Activated CD4-positive, alpha-beta T cell treated with anti-CD3 and anti-CD28 coated beads, Interleukin-2, amount 10 ng/mL, durations not matched to agents 24 days and 14 days (primary cell): Measurements from ENCODE around the gene KIAA0753. TPM values are rescaled to one million over a fixed set of nuclear protein-coding genes. Genes with fewer than 3 reads are reported as not detected.
"Not testable (repeated sequence)": the region's sequence is repeated elsewhere in the genome, so short reads cannot be mapped to it uniquely, and the experiment has no call there.

Experiments used
- DNase-seq: peaks from one replicate; pipeline ENCODE4 v3.0.0; 2022
- H3K27ac Mint-ChIP-seq: one replicate; pipeline ENCODE4 v1.8.0; 2022; ENCODE audit warnings: mild to moderate bottlenecking, mixed read lengths
- H3K27me3 Mint-ChIP-seq: one replicate; pipeline ENCODE4 v1.8.0; 2022; ENCODE audit warnings: mixed read lengths
- H3K36me3 Mint-ChIP-seq: one replicate; pipeline ENCODE4 v1.8.0; 2022; ENCODE audit warnings: low read depth, mild to moderate bottlenecking, mixed read lengths
- H3K4me1 Mint-ChIP-seq: one replicate; pipeline ENCODE4 v1.8.0; 2021; ENCODE audit warnings: mixed read lengths
- H3K4me3 Mint-ChIP-seq: one replicate; pipeline ENCODE4 v1.8.0; 2022; ENCODE audit warnings: mild to moderate bottlenecking, moderate library complexity, mixed read lengths
- H3K9me3 Mint-ChIP-seq: one replicate; pipeline ENCODE4 v1.8.0; 2021; ENCODE audit warnings: mixed read lengths
- intact Hi-C: fragments of 100-400 bp; cut with micrococcal nuclease; formaldehyde crosslinking; loops from one replicate; pipeline ENCODE4 v1.15.1; 2023
- total RNA-seq: library from RNA; stranded (reverse); gene quantifications from 2 replicates; pipeline ENCODE4 v1.2.3, GENCODE V29; 2022

Gene KIAA0753
- total RNA-seq, 1 donor from 2014 or later = 23.9 TPM

DNA sequence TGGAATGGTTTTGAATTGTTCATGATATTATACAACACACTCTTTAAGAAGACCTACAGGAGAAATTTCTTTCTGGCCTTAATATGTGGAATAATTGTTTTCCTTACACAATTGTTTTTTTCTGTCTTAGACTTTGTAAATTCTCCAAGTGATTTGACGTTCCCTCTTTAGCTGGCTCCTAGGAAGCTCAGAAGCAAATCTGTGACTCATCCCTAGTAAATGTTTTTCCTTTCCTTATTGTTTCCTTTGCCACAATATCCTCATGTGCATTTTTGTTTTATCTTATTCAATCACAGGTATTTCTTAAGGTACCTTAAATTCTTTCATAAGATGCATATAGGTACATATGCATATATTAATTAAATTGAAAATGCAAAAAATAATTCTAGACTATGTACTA lies 13.5 kb downstream of the KIAA0753 start:
- DNase-seq = no peak
- peaks cover 1% of the 10 kb centered on the region for H3K4me1 Mint-ChIP-seq
- H3K27me3 Mint-ChIP-seq = no peaks in the 10 kb centered on the region
- H3K9me3 Mint-ChIP-seq = no peaks in the 10 kb centered on the region
- intact Hi-C loops = no loop called here
- H3K36me3 Mint-ChIP-seq = peaks cover 38% of the 10 kb centered on the region
- no peak overlapping the region for H3K27ac Mint-ChIP-seq
- H3K4me3 Mint-ChIP-seq = no peak overlapping the region

- Mint-ChIP-seq H3K4me3 (no peak overlapping the region), H3K36me3 (peaks cover 38% of the 10 kb centered on the region), H3K27ac (no peak overlapping the region), H3K4me1 (peaks cover 1% of the 10 kb centered on the region), H3K27me3 (no peaks in the 10 kb centered on the region), H3K9me3 (no peaks in the 10 kb centered on the region)
- no peak for DNase-seq
- intact Hi-C loops = no loop called here
Observed at GRCh38 chr17:6626616-6627015, 13.9 kb downstream of the KIAA0753 start.

- no peaks in the 10 kb centered on the region for H3K27me3 Mint-ChIP-seq
- H3K27ac Mint-ChIP-seq = no peak overlapping the region
- no peaks in the 10 kb centered on the region for H3K9me3 Mint-ChIP-seq
- no peaks in the 10 kb centered on the region for H3K4me1 Mint-ChIP-seq
- no peak for DNase-seq
- intact Hi-C loops = no loop called here
- H3K36me3 Mint-ChIP-seq = peaks cover 31% of the 10 kb centered on the region
- no peak overlapping the region for H3K4me3 Mint-ChIP-seq
Observed at GRCh38 chr17:6623941-6624340, 16.6 kb downstream of the KIAA0753 start.

DNA sequence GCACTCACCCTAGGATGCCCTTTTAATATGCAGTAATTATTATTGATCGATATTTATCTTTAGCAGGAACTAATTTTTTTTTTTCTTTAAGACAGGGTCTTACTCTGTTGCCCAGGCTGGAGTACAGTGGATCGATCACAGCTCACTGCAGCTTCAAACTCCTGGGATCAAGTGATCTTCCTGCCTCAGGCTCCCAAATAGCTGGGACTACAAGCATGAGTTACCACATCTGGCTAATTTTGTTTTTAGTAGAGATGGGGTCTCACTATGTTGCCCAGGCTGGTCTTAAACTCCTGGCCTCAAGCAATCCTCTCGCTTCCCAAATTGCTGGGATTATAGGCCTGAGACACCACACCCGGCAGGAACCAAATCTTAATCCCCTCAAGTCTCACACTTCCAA lies 29.3 kb downstream of the KIAA0753 start:
- Mint-ChIP-seq H3K36me3 (peaks cover 21% of the 10 kb centered on the region), H3K4me3 (no peak overlapping the region), H3K27ac (no peak overlapping the region), H3K27me3 (no peaks in the 10 kb centered on the region), H3K9me3 (no peaks in the 10 kb centered on the region), H3K4me1 (peaks cover 1% of the 10 kb centered on the region)
- intact Hi-C loops = no loop called here
- DNase-seq = no peak

- intact Hi-C loops = no loop called here
- Mint-ChIP-seq H3K36me3 (peaks cover 26% of the 10 kb centered on the region), H3K4me1 (peaks cover 1% of the 10 kb centered on the region), H3K4me3 (no peak overlapping the region), H3K27ac (no peak overlapping the region), H3K9me3 (no peaks in the 10 kb centered on the region), H3K27me3 (no peaks in the 10 kb centered on the region)
- DNase-seq = no peak
Observed at GRCh38 chr17:6610011-6610410, 30.5 kb downstream of the KIAA0753 start.

GRCh38 chr17:6608321-6608720 lies 32.2 kb downstream of the KIAA0753 start:
- Mint-ChIP-seq H3K9me3 (no peaks in the 10 kb centered on the region), H3K27me3 (no peaks in the 10 kb centered on the region), H3K27ac (no peak overlapping the region), H3K4me3 (no peak overlapping the region), H3K4me1 (peaks cover 4% of the 10 kb centered on the region), H3K36me3 (peaks cover 28% of the 10 kb centered on the region)
- no peak for DNase-seq
- intact Hi-C loops = no loop called here

- intact Hi-C loops = no loop called here
- Mint-ChIP-seq H3K27ac (no peak overlapping the region), H3K27me3 (no peaks in the 10 kb centered on the region), H3K9me3 (no peaks in the 10 kb centered on the region), H3K4me3 (no peak overlapping the region), H3K4me1 (peaks cover 8% of the 10 kb centered on the region), H3K36me3 (peaks cover 39% of the 10 kb centered on the region)
- no peak for DNase-seq
Observed at GRCh38 chr17:6605142-6605541, 35.4 kb downstream of the KIAA0753 start.

- Mint-ChIP-seq H3K36me3 (peaks cover 39% of the 10 kb centered on the region), H3K4me3 (no peak overlapping the region), H3K9me3 (no peaks in the 10 kb centered on the region), H3K4me1 (peaks cover 8% of the 10 kb centered on the region), H3K27me3 (no peaks in the 10 kb centered on the region), H3K27ac (no peak overlapping the region)
- intact Hi-C loops = no loop called here
- no peak for DNase-seq
Observed at GRCh38 chr17:6603744-6604325, 36.7 kb downstream of the KIAA0753 start.

DNA sequence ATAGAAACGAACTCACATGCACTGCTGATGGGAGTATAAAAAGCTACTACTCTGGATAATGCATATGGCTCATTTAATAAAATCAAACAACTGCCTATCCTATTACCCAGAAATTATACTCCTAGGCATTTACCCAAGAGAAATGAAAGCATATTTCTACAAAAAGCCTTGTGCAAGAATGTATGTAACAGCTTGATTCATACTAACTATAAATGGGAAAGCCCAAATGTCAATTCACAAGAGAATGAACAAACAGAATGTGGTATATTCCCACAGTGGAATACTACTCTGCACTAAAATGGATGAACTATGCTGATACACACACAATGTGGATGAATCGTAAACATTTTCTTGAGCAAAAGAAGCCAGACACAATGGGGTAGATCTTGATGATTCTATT lies 38.4 kb downstream of the KIAA0753 start:
- no peak for DNase-seq
- H3K4me3 Mint-ChIP-seq = no peak overlapping the region
- peaks cover 8% of the 10 kb centered on the region for H3K4me1 Mint-ChIP-seq
- intact Hi-C loops = no loop called here
- H3K36me3 Mint-ChIP-seq = peaks cover 37% of the 10 kb centered on the region
- no peaks in the 10 kb centered on the region for H3K27me3 Mint-ChIP-seq
- H3K9me3 Mint-ChIP-seq = no peaks in the 10 kb centered on the region
- H3K27ac Mint-ChIP-seq = no peak overlapping the region

DNA sequence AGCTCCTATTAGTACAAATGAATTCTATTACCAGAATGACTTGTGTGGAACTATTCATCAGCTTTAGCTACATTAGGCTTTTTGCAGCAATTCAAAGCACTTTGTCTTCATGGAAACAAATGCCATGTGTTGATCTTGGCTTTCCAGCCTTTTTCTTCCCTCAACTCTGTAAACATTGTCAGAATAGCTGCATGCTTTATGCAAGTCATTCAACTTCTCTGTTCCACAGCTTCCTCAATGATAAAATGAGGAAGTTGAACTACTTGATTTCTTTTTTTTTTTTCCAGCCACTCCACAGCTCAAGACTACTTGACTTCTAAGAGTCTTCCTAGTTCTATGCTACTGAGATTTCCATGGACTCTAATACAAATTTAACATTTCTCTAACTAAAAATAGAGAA lies 41.1 kb downstream of the KIAA0753 start:
- peaks cover 8% of the 10 kb centered on the region for H3K4me1 Mint-ChIP-seq

DNA sequence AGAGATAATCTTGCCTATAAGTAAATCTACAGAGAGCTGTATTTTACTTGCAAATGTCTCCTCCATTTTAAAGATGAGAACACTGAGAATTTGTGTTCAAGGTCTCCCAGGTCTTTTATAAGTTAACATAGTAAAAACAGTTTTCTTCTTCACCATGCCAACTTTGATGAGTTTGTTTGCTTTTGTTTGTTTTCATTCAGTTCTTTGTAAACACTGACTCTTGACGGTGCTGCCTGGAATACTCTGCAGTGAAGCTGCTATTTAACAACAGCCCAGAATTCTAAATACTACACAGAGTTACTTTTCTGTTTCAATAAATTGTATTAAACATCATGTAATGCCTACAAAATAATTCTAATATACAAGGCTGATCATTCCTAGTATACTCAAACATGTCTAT lies 42.8 kb downstream of the KIAA0753 start:
- Mint-ChIP-seq H3K9me3 (no peaks in the 10 kb centered on the region), H3K4me1 (no peaks in the 10 kb centered on the region), H3K4me3 (no peak overlapping the region), H3K36me3 (peaks cover 45% of the 10 kb centered on the region), H3K27me3 (no peaks in the 10 kb centered on the region), H3K27ac (no peak overlapping the region)
- no peak for DNase-seq
- intact Hi-C loops = no loop called here

More for the DNA sequence above, 41.1 kb downstream of the KIAA0753 start:
- H3K4me3 Mint-ChIP-seq = no peak overlapping the region
- H3K36me3 Mint-ChIP-seq = peaks cover 41% of the 10 kb centered on the region
- H3K27me3 Mint-ChIP-seq = no peaks in the 10 kb centered on the region
- intact Hi-C loops = no loop called here
- H3K27ac Mint-ChIP-seq = no peak overlapping the region
- DNase-seq = no peak
- no peaks in the 10 kb centered on the region for H3K9me3 Mint-ChIP-seq

GRCh38 chr17:6596941-6597340 lies 43.6 kb downstream of the KIAA0753 start:
- H3K4me1 Mint-ChIP-seq = peaks cover under 1% of the 10 kb centered on the region
- H3K36me3 Mint-ChIP-seq = peaks cover 46% of the 10 kb centered on the region
- H3K27me3 Mint-ChIP-seq = no peaks in the 10 kb centered on the region
- intact Hi-C loops = no loop called here
- no peak overlapping the region for H3K4me3 Mint-ChIP-seq
- DNase-seq = no peak
- no peak overlapping the region for H3K27ac Mint-ChIP-seq
- H3K9me3 Mint-ChIP-seq = no peaks in the 10 kb centered on the region

DNA sequence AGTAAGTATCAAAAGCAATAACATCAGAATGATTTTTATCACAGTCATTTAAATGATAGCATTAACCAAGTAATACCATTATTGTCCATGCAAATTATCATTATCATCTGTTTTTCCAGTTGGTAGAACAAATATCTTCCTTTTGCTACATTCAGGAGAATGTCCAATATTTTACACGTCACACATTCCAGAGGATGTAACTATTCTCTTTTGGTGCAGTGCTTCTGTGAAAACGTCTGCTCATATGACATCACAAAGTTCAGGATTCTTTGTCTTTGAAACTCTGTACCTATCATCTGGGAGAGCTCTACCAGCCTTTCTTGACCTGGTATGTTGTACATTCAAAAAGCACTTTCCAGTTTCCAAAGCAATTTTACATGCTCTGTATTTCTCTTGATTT lies 44.0 kb downstream of the KIAA0753 start:
- no peak for DNase-seq
- H3K4me1 Mint-ChIP-seq = peaks cover 4% of the 10 kb centered on the region
- H3K27ac Mint-ChIP-seq = no peak overlapping the region
- peaks cover 48% of the 10 kb centered on the region for H3K36me3 Mint-ChIP-seq
- no peaks in the 10 kb centered on the region for H3K9me3 Mint-ChIP-seq
- H3K27me3 Mint-ChIP-seq = no peaks in the 10 kb centered on the region
- intact Hi-C loops = no loop called here
- H3K4me3 Mint-ChIP-seq = no peak overlapping the region

- no peak for DNase-seq
- no peaks in the 10 kb centered on the region for H3K9me3 Mint-ChIP-seq
- peaks cover 48% of the 10 kb centered on the region for H3K36me3 Mint-ChIP-seq
- H3K27me3 Mint-ChIP-seq = no peaks in the 10 kb centered on the region
- no peak overlapping the region for H3K4me3 Mint-ChIP-seq
- no peak overlapping the region for H3K27ac Mint-ChIP-seq
- intact Hi-C loops = no loop called here
- H3K4me1 Mint-ChIP-seq = peaks cover 4% of the 10 kb centered on the region
Observed at GRCh38 chr17:6596081-6596480, 44.4 kb downstream of the KIAA0753 start.

DNA sequence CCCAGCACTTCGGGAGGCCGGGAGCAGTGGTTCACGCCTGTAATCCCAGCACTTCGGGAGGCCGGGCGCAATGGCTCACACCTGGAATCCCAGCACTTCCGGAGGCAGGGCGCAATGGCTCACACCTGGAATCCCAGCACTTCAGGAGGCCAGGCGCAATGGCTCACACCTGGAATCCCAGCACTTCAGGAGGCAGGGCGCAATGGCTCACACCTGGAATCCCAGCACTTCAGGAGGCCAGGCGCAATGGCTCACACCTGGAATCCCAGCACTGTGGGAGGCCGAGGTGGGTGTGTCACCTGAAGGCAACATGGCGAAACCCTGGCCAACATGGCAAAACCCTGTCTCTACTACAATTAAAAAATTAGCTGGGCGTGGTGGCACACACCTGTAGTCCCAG lies 47.1 kb downstream of the KIAA0753 start:
- not testable (repeated sequence) for H3K4me1 Mint-ChIP-seq

More for the DNA sequence above, 47.1 kb downstream of the KIAA0753 start:
- peaks cover 55% of the 10 kb centered on the region for H3K36me3 Mint-ChIP-seq
- peak; percentile 43 for DNase-seq
- H3K4me3 Mint-ChIP-seq, H3K9me3 Mint-ChIP-seq, intact Hi-C loops, H3K27me3 Mint-ChIP-seq, H3K27ac Mint-ChIP-seq: not testable (repeated sequence)
